MM.1S (cell line): Measurements from ENCODE around the gene RARB.

Experiments used
- DNase-seq: peaks from one replicate; pipeline ENCODE4 v3.0.0-alpha.2; 2015
- H2AFZ ChIP-seq: fragments of 300-600 bp; sonication (generic); 2 replicates; pipeline ENCODE4 v1.6.0; 2016; ENCODE audit warnings: antibody characterized with exemption, low read length
- H3F3A ChIP-seq: fragments of 300-600 bp; sonication (generic); 2 replicates; pipeline ENCODE4 v1.6.1; 2016; ENCODE audit warnings: mild to moderate bottlenecking, antibody characterized with exemption, low read length, moderate library complexity, mixed read lengths; ENCODE audit not compliant: insufficient read depth
- H3K27ac ChIP-seq: fragments of 300-600 bp; sonication (generic); 2 replicates; pipeline ENCODE4 v1.5.1; 2016; ENCODE audit warnings: mild to moderate bottlenecking, low read length
- H3K27me3 ChIP-seq: fragments of 300-600 bp; sonication (generic); replicated peaks from 2 replicates; pipeline ENCODE4 v1.6.0; 2016; ENCODE audit warnings: low read length; ENCODE audit not compliant: insufficient read depth
- H3K36me3 ChIP-seq: fragments of 300-600 bp; sonication (generic); replicated peaks from 2 replicates; pipeline ENCODE4 v1.6.1; 2016; ENCODE audit warnings: mild to moderate bottlenecking, low read length, mixed read lengths; ENCODE audit not compliant: insufficient read depth
- H3K4me1 ChIP-seq: fragments of 300-600 bp; sonication (generic); 2 replicates; pipeline ENCODE4 v1.6.1; 2016; ENCODE audit warnings: low read length, mixed read lengths
- H3K4me2 ChIP-seq: fragments of 300-600 bp; sonication (generic); 2 replicates; pipeline ENCODE4 v1.6.0; 2016; ENCODE audit warnings: low read depth, low read length
- H3K4me3 ChIP-seq: fragments of 300-600 bp; sonication (generic); 2 replicates; pipeline ENCODE4 v1.5.1; 2016; ENCODE audit warnings: low read length, mixed read lengths
- H3K79me2 ChIP-seq: fragments of 300-600 bp; sonication (generic); 2 replicates; pipeline ENCODE4 v1.6.1; 2016; ENCODE audit warnings: mixed run types, low read length, mixed read lengths
- H3K9ac ChIP-seq: fragments of 300-600 bp; sonication (generic); 2 replicates; pipeline ENCODE4 v1.6.1; 2016; ENCODE audit warnings: low read length, mixed read lengths
- H3K9me2 ChIP-seq: fragments of 300-600 bp; sonication (generic); replicated peaks from 2 replicates; pipeline ENCODE4 v1.6.1; 2016; ENCODE audit warnings: mild to moderate bottlenecking, low read length, mixed read lengths; ENCODE audit not compliant: insufficient read depth
- H3K9me3 ChIP-seq: fragments of 300-600 bp; sonication (generic); replicated peaks from 2 replicates; pipeline ENCODE4 v1.6.1; 2016; ENCODE audit warnings: mild to moderate bottlenecking, low read length, mixed read lengths; ENCODE audit not compliant: insufficient read depth
- H4K20me1 ChIP-seq: fragments of 300-600 bp; sonication (generic); 2 replicates; pipeline ENCODE4 v1.6.1; 2016; ENCODE audit warnings: mild to moderate bottlenecking, low read length, moderate library complexity, mixed read lengths; ENCODE audit not compliant: insufficient read depth
- EZH2 ChIP-seq: fragments of 300-600 bp; sonication (generic); optimal IDR thresholded peaks from 2 replicates; pipeline ENCODE3; 2017; ENCODE audit warnings: low read depth, mild to moderate bottlenecking, antibody characterized with exemption, low read length, mixed read lengths
- EZH2phosphoT487 ChIP-seq: fragments of 300-600 bp; sonication (generic); IDR thresholded peaks from 2 replicates; pipeline ENCODE4 v1.6.1; 2018; ENCODE audit warnings: antibody characterized with exemption, low read length
- TF ChIP-seq, protein P1 (sequence below): fragments of 300-600 bp; sonication (generic); IDR thresholded peaks from 2 replicates; pipeline ENCODE4 v1.5.1; 2016; ENCODE audit warnings: antibody characterized with exemption, low read length, mixed read lengths

Gene RARB

DNA sequence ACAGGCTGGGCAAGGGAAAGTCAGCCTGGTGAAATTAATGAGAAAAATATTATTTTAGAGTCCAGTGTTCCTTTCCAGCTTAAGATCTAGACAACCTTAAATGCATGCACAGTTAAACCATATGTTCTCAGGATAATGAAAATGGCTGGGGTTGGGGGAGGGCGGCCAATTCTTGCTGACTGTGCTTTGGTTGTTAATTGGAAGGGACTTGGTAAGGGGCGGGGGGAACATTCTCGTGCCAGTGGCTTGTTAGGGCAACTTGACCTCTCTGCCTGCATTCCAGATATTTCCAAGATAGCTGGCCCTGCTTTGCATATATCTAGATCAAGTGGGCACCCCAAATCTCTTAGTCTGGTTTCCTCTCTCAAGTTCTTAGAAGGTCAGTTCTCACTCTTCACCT lies 124.2 kb downstream of the RARB start:
- Histone ChIP-seq H3K36me3 (no peaks in the 10 kb centered on the region), H2AFZ (no peak overlapping the region), H4K20me1 (no peaks in the 10 kb centered on the region), H3K4me2 (no peak overlapping the region), H3K9me3 (no peaks in the 10 kb centered on the region), H3K9me2 (no peaks in the 10 kb centered on the region), H3K79me2 (no peaks in the 10 kb centered on the region), H3F3A (no peaks in the 10 kb centered on the region), H3K27ac (no peak overlapping the region), H3K4me3 (no peak overlapping the region), H3K9ac (no peak overlapping the region), H3K4me1 (no peaks in the 10 kb centered on the region), H3K27me3 (no peaks in the 10 kb centered on the region)
- TF ChIP-seq EZH2 (no peak), EZH2phosphoT487 (no peak)
- TF ChIP-seq, protein P1, sequence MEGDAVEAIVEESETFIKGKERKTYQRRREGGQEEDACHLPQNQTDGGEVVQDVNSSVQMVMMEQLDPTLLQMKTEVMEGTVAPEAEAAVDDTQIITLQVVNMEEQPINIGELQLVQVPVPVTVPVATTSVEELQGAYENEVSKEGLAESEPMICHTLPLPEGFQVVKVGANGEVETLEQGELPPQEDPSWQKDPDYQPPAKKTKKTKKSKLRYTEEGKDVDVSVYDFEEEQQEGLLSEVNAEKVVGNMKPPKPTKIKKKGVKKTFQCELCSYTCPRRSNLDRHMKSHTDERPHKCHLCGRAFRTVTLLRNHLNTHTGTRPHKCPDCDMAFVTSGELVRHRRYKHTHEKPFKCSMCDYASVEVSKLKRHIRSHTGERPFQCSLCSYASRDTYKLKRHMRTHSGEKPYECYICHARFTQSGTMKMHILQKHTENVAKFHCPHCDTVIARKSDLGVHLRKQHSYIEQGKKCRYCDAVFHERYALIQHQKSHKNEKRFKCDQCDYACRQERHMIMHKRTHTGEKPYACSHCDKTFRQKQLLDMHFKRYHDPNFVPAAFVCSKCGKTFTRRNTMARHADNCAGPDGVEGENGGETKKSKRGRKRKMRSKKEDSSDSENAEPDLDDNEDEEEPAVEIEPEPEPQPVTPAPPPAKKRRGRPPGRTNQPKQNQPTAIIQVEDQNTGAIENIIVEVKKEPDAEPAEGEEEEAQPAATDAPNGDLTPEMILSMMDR, result no peak
- DNase-seq, result no peak

DNA sequence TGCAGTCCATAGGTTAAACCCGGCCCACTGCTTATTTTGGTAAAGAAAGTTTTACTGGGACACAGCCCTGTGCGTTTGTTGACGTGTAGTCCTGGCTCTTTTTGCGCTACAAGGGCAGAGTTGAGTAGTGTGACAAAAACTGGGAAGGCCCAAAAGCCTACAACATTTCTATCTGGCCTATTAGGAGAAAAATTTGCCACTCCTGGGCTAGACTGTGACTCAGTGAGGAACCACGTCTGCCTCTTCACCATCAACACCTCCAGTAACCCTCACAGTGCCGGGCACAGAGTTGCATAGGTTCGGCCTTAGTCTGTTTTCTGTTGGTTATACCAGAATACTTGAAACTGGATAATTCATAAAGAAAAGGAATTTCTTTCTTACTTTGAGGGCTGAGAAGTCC lies 126.3 kb downstream of the RARB start:
- Histone ChIP-seq H3K9ac (no peak overlapping the region), H3K27ac (no peak overlapping the region), H3F3A (no peaks in the 10 kb centered on the region), H3K9me3 (no peaks in the 10 kb centered on the region), H3K36me3 (no peaks in the 10 kb centered on the region), H4K20me1 (no peaks in the 10 kb centered on the region), H3K4me2 (no peak overlapping the region), H3K79me2 (no peaks in the 10 kb centered on the region), H3K4me1 (no peaks in the 10 kb centered on the region), H3K9me2 (no peaks in the 10 kb centered on the region), H3K4me3 (no peak overlapping the region), H3K27me3 (no peaks in the 10 kb centered on the region), H2AFZ (no peak overlapping the region)
- TF ChIP-seq EZH2phosphoT487 (no peak), EZH2 (no peak)
- TF ChIP-seq, protein P1, result no peak
- no peak for DNase-seq

DNA sequence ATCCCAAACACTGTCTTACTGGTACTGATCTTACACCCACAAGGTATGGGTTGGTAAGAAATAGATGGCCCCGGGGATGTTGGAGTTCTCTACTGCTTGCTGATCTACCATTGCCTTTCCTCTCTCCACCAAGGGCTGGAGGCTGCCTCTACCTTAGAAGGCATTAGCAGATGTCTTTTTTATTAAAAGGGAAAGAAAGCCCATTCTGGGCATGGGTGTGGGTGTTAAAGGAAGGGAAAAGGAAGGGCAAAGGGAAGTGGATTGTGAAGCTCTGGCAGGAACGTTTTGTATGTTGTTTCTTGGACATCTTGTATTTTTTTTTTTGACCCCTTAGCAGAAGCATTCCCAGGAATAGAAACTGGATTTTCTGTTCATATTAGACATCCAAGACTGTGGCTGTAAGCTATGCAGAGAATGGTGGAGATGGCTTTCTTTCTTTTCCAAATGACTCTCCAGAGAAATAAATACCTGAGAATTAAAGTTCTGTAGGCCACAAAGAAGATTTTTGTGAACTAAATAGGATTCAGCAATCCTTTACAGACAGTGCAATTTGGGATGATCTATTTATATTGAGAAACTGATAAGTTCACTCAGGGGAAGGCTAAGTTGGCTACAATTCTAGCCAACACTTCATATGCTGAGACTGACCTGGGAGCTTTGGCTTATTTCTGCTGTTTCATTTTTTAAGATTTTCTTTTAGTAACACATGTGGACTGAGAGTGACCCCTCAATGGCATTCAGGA lies 127.8 kb downstream of the RARB start:
- Histone ChIP-seq H3K79me2 (no peaks in the 10 kb centered on the region), H3K27me3 (no peaks in the 10 kb centered on the region), H3K9me2 (no peaks in the 10 kb centered on the region), H3K4me1 (no peaks in the 10 kb centered on the region), H3K4me2 (no peak overlapping the region), H3K4me3 (no peak overlapping the region), H3K36me3 (no peaks in the 10 kb centered on the region), H2AFZ (no peak overlapping the region), H3K9ac (no peak overlapping the region), H3K9me3 (no peaks in the 10 kb centered on the region), H3F3A (no peaks in the 10 kb centered on the region), H3K27ac (no peak overlapping the region), H4K20me1 (no peaks in the 10 kb centered on the region)
- DNase-seq, result no peak
- TF ChIP-seq EZH2, result no peak
- TF ChIP-seq, protein P1, result no peak
- no peak for TF ChIP-seq EZH2phosphoT487
